Smooth muscle cell (in vitro differentiated cells): ENCODE data around the gene MMP24. TPM values are rescaled to one million over a fixed set of nuclear protein-coding genes. Genes with fewer than 3 reads are reported as not detected.
"Not testable (repeated sequence)": the region's sequence is repeated elsewhere in the genome, so short reads cannot be mapped to it uniquely, and the experiment has no call there.

ENCODE experiments used
- DNase-seq: peaks from one replicate; lab custom pipeline; 2025; ENCODE audit not compliant: unreplicated experiment; lab: John Stamatoyannopoulos, UW
- H2AFZ ChIP-seq: fragments of 200-600 bp; sonication (generic); 2 replicates; pipeline ENCODE4 v1.6.0; 2016; ENCODE audit warnings: antibody characterized with exemption, low read depth, mild to moderate bottlenecking
- H3F3A ChIP-seq: fragments of 200-600 bp; sonication (generic); 2 replicates; pipeline ENCODE4 v1.6.0; 2017; ENCODE audit warnings: antibody characterized with exemption, low read depth
- H3K27ac ChIP-seq: fragments of 200-600 bp; sonication (generic); 2 replicates; pipeline ENCODE4 v1.5.1; 2016; ENCODE audit warnings: low read depth, mild to moderate bottlenecking
- H3K27me3 ChIP-seq: fragments of 200-600 bp; sonication (generic); 2 replicates; pipeline ENCODE4 v1.6.1; 2016; ENCODE audit warnings: low read depth, mild to moderate bottlenecking
- H3K36me3 ChIP-seq: fragments of 200-600 bp; sonication (generic); 2 replicates; pipeline ENCODE4 v1.5.1; 2016; ENCODE audit warnings: low read depth
- H3K4me1 ChIP-seq: fragments of 200-600 bp; sonication (generic); 2 replicates; pipeline ENCODE4 v1.5.1; 2016; ENCODE audit warnings: low read depth
- H3K4me2 ChIP-seq: fragments of 200-600 bp; sonication (generic); 2 replicates; pipeline ENCODE4 v1.6.0; 2016; ENCODE audit warnings: mild to moderate bottlenecking
- H3K4me3 ChIP-seq: fragments of 200-600 bp; sonication (generic); 2 replicates; pipeline ENCODE4 v1.5.1; 2016; ENCODE audit warnings: mild to moderate bottlenecking
- H3K79me2 ChIP-seq: fragments of 200-600 bp; sonication (generic); 2 replicates; pipeline ENCODE4 v1.6.0; 2016; ENCODE audit warnings: low read depth, mild to moderate bottlenecking
- H3K9ac ChIP-seq: fragments of 200-600 bp; sonication (generic); 2 replicates; pipeline ENCODE4 v1.6.0; 2016; ENCODE audit warnings: low read depth
- H3K9me3 ChIP-seq: fragments of 200-600 bp; sonication (generic); replicated peaks from 2 replicates; pipeline ENCODE4 v1.5.1; 2016; ENCODE audit warnings: low read depth
- H4K20me1 ChIP-seq: fragments of 200-600 bp; sonication (generic); 2 replicates; pipeline ENCODE4 v1.6.0; 2016; ENCODE audit warnings: low read depth
- WGBS: methylation state at CpG from one replicate; pipeline ENCODE4 v1.1.7; 2016; ENCODE audit warnings: low lambda C conversion rate; 5-methylcytosine and 5-hydroxymethylcytosine counted together
- polyA plus RNA-seq: library from polyadenylated mRNA; unstranded; fragments of >200 nt; fragmentation: Nextera tagmentation; extraction: Ambion mirVana; gene quantifications from 2 replicates; pipeline ENCODE4 v1.2.1, GENCODE V29; 2016
- total RNA-seq: library from RNA; depleted of rRNA; stranded (reverse); fragments of >200 nt; gene quantifications from 2 replicates; pipeline ENCODE4 v1.2.3, GENCODE V29; 2014
- TF ChIP-seq, protein P1 (sequence below): fragments of 200-600 bp; sonication (generic); IDR thresholded peaks from 2 replicates; pipeline ENCODE4 v1.5.1; 2017; ENCODE audit warnings: borderline replicate concordance, mild to moderate bottlenecking, antibody characterized with exemption; ENCODE audit not compliant: insufficient read depth, poor library complexity, severe bottlenecking

Gene MMP24
- total and polyA plus RNA-seq, 2 experiments from 2014 or later: 0.03 to 0.09 TPM

DNA sequence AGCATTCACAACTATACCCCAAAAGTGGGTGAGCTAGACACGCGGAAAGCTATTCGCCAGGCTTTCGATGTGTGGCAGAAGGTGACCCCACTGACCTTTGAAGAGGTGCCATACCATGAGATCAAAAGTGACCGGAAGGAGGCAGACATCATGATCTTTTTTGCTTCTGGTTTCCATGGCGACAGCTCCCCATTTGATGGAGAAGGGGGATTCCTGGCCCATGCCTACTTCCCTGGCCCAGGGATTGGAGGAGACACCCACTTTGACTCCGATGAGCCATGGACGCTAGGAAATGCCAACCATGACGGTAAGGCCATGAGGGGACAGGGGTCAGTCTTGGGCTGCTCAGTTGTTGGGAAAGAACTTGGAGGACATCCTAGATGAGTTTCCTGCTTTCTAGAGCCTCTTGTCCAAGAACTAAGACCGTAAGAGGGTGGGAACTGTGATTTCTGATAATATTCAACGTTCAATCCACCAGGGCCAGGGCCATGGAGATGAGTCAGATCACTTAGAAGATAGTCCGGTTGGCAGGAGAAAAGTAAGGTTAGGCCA, 28.0 kb downstream of the MMP24 start:
- Histone ChIP-seq H3K9ac (no peak overlapping the region), H3K4me2 (no peak overlapping the region), H2AFZ (no peak overlapping the region), H3K27me3 (no peaks in the 10 kb centered on the region), H3K36me3 (no peaks in the 10 kb centered on the region), H3K4me1 (peaks cover 1% of the 10 kb centered on the region), H3K79me2 (no peaks in the 10 kb centered on the region), H3K9me3 (no peaks in the 10 kb centered on the region), H3K27ac (no peak overlapping the region), H4K20me1 (no peaks in the 10 kb centered on the region), H3F3A (no peaks in the 10 kb centered on the region), H3K4me3 (no peak overlapping the region)
- DNase-seq: no peak
- TF ChIP-seq, protein P1, sequence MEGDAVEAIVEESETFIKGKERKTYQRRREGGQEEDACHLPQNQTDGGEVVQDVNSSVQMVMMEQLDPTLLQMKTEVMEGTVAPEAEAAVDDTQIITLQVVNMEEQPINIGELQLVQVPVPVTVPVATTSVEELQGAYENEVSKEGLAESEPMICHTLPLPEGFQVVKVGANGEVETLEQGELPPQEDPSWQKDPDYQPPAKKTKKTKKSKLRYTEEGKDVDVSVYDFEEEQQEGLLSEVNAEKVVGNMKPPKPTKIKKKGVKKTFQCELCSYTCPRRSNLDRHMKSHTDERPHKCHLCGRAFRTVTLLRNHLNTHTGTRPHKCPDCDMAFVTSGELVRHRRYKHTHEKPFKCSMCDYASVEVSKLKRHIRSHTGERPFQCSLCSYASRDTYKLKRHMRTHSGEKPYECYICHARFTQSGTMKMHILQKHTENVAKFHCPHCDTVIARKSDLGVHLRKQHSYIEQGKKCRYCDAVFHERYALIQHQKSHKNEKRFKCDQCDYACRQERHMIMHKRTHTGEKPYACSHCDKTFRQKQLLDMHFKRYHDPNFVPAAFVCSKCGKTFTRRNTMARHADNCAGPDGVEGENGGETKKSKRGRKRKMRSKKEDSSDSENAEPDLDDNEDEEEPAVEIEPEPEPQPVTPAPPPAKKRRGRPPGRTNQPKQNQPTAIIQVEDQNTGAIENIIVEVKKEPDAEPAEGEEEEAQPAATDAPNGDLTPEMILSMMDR: no peak
- 91% methylated on average over 12 of the region's 12 CpGs for WGBS

DNA sequence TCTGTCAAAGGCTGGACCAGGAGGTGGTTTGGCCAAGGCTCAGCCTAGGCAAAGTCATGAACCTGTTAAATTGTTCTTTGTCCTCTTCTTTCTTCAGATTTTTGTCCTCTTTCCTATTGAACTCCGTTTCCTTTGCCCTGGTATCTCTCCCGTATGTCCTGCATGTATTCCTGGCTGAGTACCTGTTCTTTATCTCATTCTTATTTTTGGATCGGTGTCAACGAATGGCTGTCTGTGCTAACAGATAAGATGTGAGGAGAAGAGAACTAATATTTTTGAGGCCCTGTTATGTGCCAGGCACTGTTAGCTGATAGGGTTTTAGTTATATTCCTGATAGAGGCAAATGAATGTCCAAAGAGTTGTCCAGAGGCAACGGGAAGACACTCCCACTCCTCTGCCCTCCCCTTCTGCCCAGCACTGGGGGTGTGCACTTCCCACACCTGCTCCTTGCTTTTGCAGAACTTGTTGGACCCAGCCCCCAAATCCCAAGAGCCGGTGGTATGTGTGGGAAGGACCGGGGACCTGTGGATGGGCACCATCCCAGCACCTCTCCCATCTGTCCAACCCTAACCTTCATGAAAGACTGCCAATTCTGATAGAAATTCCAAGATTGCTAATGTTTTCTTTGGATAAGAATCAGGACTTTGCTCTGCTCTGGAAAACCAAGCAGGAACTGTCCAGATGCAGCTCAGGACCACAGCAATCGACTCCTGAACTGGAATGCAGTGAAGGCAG, 30.9 kb downstream of the MMP24 start:
- Histone ChIP-seq H3K4me1 (peaks cover 10% of the 10 kb centered on the region), H3K4me2 (no peak overlapping the region), H3F3A (no peaks in the 10 kb centered on the region), H3K27ac (no peak overlapping the region), H2AFZ (no peak overlapping the region), H3K4me3 (no peak overlapping the region), H3K36me3 (no peaks in the 10 kb centered on the region), H3K79me2 (no peaks in the 10 kb centered on the region), H4K20me1 (no peaks in the 10 kb centered on the region), H3K27me3 (no peaks in the 10 kb centered on the region), H3K9ac (no peak overlapping the region), H3K9me3 (no peaks in the 10 kb centered on the region)
- TF ChIP-seq, protein P1: no peak
- WGBS: 91% methylated on average over 8 of the region's 8 CpGs
- no peak for DNase-seq

DNA sequence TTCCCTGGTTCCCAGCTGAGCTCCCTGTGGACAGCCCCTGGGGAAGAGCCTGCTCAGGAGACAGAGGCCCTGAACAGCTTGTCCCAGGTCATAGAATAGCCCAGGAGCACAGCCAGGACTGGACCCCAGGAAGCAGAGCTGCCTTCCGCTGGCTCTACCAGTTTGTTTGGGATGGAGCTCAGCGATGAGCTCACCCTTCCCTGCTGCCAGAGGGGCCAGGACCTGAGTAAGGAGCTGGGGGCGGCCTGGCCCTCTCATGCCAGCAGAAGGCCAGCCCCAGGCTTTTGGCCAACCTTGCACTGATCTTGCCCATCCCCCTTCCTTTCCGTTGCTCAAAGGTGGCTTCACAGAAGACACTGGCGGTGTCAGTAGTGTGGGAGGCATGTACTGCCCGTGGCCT, 33.9 kb downstream of the MMP24 start:
- peaks cover 20% of the 10 kb centered on the region for H3K4me1 ChIP-seq
- no peak for DNase-seq
- WGBS: 90% methylated on average over 6 of the region's 6 CpGs
- H2AFZ ChIP-seq: no peak overlapping the region
- no peak overlapping the region for H3K27ac ChIP-seq
- TF ChIP-seq, protein P1: no peak
- H3K36me3 ChIP-seq: no peaks in the 10 kb centered on the region
- no peak overlapping the region for H3K4me3 ChIP-seq
- H3K4me2 ChIP-seq: no peak overlapping the region
- no peak overlapping the region for H3K9ac ChIP-seq
- no peaks in the 10 kb centered on the region for H3F3A ChIP-seq
- H3K27me3 ChIP-seq: no peaks in the 10 kb centered on the region
- no peaks in the 10 kb centered on the region for H3K79me2 ChIP-seq
- H3K9me3 ChIP-seq: no peaks in the 10 kb centered on the region
- H4K20me1 ChIP-seq: peaks cover 12% of the 10 kb centered on the region

DNA sequence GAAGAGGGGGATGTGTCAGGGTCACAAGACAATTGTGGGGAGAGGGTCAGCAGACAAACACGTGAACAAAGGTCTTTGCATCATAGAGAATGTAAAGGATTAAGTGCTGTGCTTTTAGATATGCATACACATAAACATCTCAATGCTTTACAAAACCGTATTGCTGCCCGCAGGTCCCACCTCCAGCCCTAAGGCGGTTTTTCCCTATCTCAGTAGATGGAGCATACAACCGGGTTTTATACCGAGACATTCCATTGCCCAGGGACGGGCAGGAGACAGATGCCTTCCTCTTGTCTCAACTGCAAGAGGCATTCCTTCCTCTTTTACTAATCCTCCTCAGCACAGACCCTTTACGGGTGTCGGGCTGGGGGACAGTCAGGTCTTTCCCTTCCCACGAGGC, 35.8 kb downstream of the MMP24 start:
- not testable (repeated sequence) for H3K79me2 ChIP-seq, H3K36me3 ChIP-seq, H3F3A ChIP-seq, H3K4me2 ChIP-seq, H3K4me3 ChIP-seq, H3K27me3 ChIP-seq, H3K9ac ChIP-seq, H3K9me3 ChIP-seq, DNase-seq, H2AFZ ChIP-seq
- Histone ChIP-seq H4K20me1 (peaks cover 15% of the 10 kb centered on the region), H3K27ac (peak overlapping the region; percentile 7), H3K4me1 (peaks cover 20% of the 10 kb centered on the region)
- 25% methylated on average over 7 of the region's 10 CpGs for WGBS
